GM19193 (cell line): ENCODE measurements around the gene ARL8B.

Experiments used
- POLR2A ChIP-seq: IDR thresholded peaks from 4 replicates; pipeline ENCODE4 v1.6.1; 2011; ENCODE audit not compliant: insufficient read depth, insufficient read length; ENCODE audit errors: extremely low read depth

ARL8B gene

GRCh38 chr3:5102532-5102931 is 19.6 kb upstream of the ARL8B start:
- TF ChIP-seq POLR2A = no peak

GRCh38 chr3:5103743-5104142 is 18.3 kb upstream of the ARL8B start:
- TF ChIP-seq POLR2A = no peak

- no peak for TF ChIP-seq POLR2A
These were observed 17.0 kb upstream of the ARL8B start for GRCh38 chr3:5105050-5105449.

- TF ChIP-seq POLR2A = no peak
These were observed 11.8 kb upstream of the ARL8B start for GRCh38 chr3:5110337-5110736.

- TF ChIP-seq POLR2A = no peak
These were observed 10.0 kb upstream of the ARL8B start for GRCh38 chr3:5112043-5112442.

GRCh38 chr3:5115506-5116162 is 6.5 kb upstream of the ARL8B start:
- no peak for TF ChIP-seq POLR2A

- TF ChIP-seq POLR2A = no peak
These were observed 5.6 kb upstream of the ARL8B start for GRCh38 chr3:5116538-5116937.

- TF ChIP-seq POLR2A = no peak
These were observed 1.6 kb upstream of the ARL8B start for GRCh38 chr3:5120446-5120845.

- TF ChIP-seq POLR2A = no peak
These were observed 932 bp downstream of the ARL8B start for GRCh38 chr3:5122741-5123706.

GRCh38 chr3:5123937-5124336 is 1.8 kb downstream of the ARL8B start:
- TF ChIP-seq POLR2A = no peak

GRCh38 chr3:5126586-5126985 is 4.5 kb downstream of the ARL8B start:
- no peak for TF ChIP-seq POLR2A

GRCh38 chr3:5128849-5129248 is 6.8 kb downstream of the ARL8B start:
- TF ChIP-seq POLR2A = no peak

GRCh38 chr3:5133239-5134018 is 11.3 kb downstream of the ARL8B start:
- TF ChIP-seq POLR2A = no peak

GRCh38 chr3:5134019-5134391 is 11.9 kb downstream of the ARL8B start:
- TF ChIP-seq POLR2A = no peak

- TF ChIP-seq POLR2A = no peak
These were observed 12.4 kb downstream of the ARL8B start for GRCh38 chr3:5134499-5134898.
